Activated CD8-positive, alpha-beta memory T cell treated with anti-CD3 and anti-CD28 coated beads, Interleukin-2, amount 10 ng/mL, durations not matched to agents 7 days and 5 days (primary cell): ENCODE measurements around the gene ENTREP3. TPM values are rescaled to one million over a fixed set of nuclear protein-coding genes. Genes with fewer than 3 reads are reported as not detected.
A peak's percentile ranks its signal among the peaks of the same experiment; 100 is the strongest.
"Not testable (repeated sequence)": the region's sequence is repeated elsewhere in the genome, so short reads cannot be mapped to it uniquely, and the experiment has no call there.

Experiments used
- ATAC-seq: fragments of 150-1000 bp; cut with Tn5 transposase; one replicate; pipeline ENCODE4 v1.10.0; 2021; ENCODE audit warnings: moderate library complexity
- CTCF ChIA-PET: fragments of 350-600 bp; sonication (Branson Sonifier 250); formaldehyde crosslinking; loops from one replicate; lab custom pipeline; 2021; ENCODE audit warnings: antibody characterized with exemption; lab: Charles Lee
- DNase-seq: peaks from one replicate; pipeline ENCODE4 v3.0.0-alpha.2; 2020
- H3K27ac Mint-ChIP-seq: one replicate; pipeline ENCODE4 v1.8.0; 2021; ENCODE audit warnings: mild to moderate bottlenecking, mixed read lengths
- H3K27me3 Mint-ChIP-seq: one replicate; pipeline ENCODE4 v1.8.0; 2021; ENCODE audit warnings: mixed read lengths
- H3K36me3 Mint-ChIP-seq: one replicate; pipeline ENCODE4 v1.8.0; 2021; ENCODE audit warnings: mild to moderate bottlenecking, mixed read lengths
- H3K4me1 Mint-ChIP-seq: one replicate; pipeline ENCODE4 v1.8.0; 2021; ENCODE audit warnings: mixed read lengths
- H3K4me3 Mint-ChIP-seq: one replicate; pipeline ENCODE4 v1.8.0; 2021; ENCODE audit warnings: mild to moderate bottlenecking, moderate library complexity, mixed read lengths
- H3K9me3 Mint-ChIP-seq: one replicate; pipeline ENCODE4 v1.8.0; 2022; ENCODE audit warnings: low read depth, mixed read lengths
- total RNA-seq, 2 experiments: library from RNA; stranded (reverse); gene quantifications; one replicate each; pipeline ENCODE4 v1.2.3, GENCODE V29; 2021

The ENTREP3 gene
- total RNA-seq = 10 to 100 TPM; 30.7 to 32.3 TPM

- DNase-seq (peak; percentile 84), ATAC-seq (peak; percentile 73)
- Mint-ChIP-seq H3K27ac (peak within 1 kb of the TSS; percentile 59), H3K9me3 (no peaks in the 10 kb centered on the region), H3K36me3 (peaks cover 18% of the 10 kb centered on the region), H3K4me3 (peak within 1 kb of the TSS; percentile 71), H3K27me3 (no peaks in the 10 kb centered on the region), H3K4me1 (peaks cover 34% of the 10 kb centered on the region)
- CTCF ChIA-PET = interaction anchor here (0.6 to 3.4 kb wide), 4 partner anchors 17 to 68 kb away, joined by 3 to 12 read pairs (median 4); no protein-coding TSS in a partner anchor
Measured at GRCh38 chr1:155255243-155256007, at the start of gene ENTREP3. ENTREP3 (minus strand) TSS chr1:155255483; CDS start chr1:155254877, 606 bp downstream.

GRCh38 chr1:155304558-155305063 lies 49.3 kb upstream of the ENTREP3 start:
- H3K27ac Mint-ChIP-seq = no peak overlapping the region
- peaks cover 12% of the 10 kb centered on the region for H3K4me1 Mint-ChIP-seq
- H3K27me3 Mint-ChIP-seq = no peaks in the 10 kb centered on the region
- no peaks in the 10 kb centered on the region for H3K9me3 Mint-ChIP-seq
- peaks cover 4% of the 10 kb centered on the region for H3K36me3 Mint-ChIP-seq
- H3K4me3 Mint-ChIP-seq = no peak overlapping the region
- CTCF ChIA-PET = interaction anchor here (4.2 to 4.4 kb wide), 2 partner anchors 16 to 54 kb away, joined by 56 to 67 read pairs; partner anchors contain the start of gene RUSC1
- no peak for DNase-seq
- no peak for ATAC-seq

GRCh38 chr1:155301342-155301841 lies 46.1 kb upstream of the ENTREP3 start, which contains the start of gene PKLR:
PKLR (minus strand) TSS chr1:155301438; CDS start chr1:155301395, 43 bp downstream.
- no peak for DNase-seq
- peaks cover 13% of the 10 kb centered on the region for H3K27me3 Mint-ChIP-seq
- H3K36me3 Mint-ChIP-seq = no peaks in the 10 kb centered on the region
- ATAC-seq = no peak
- no peak within 1 kb of the TSS for H3K4me3 Mint-ChIP-seq
- H3K4me1 Mint-ChIP-seq = no peaks in the 10 kb centered on the region
- no peaks in the 10 kb centered on the region for H3K9me3 Mint-ChIP-seq
- CTCF ChIA-PET = no interaction called here
- no peak within 1 kb of the TSS for H3K27ac Mint-ChIP-seq

GRCh38 chr1:155300553-155301329 lies 45.5 kb upstream of the ENTREP3 start:
- DNase-seq (no peak), ATAC-seq (no peak)
- peaks cover 19% of the 10 kb centered on the region for H3K27me3 Mint-ChIP-seq
- no peaks in the 10 kb centered on the region for H3K36me3 Mint-ChIP-seq
- CTCF ChIA-PET = no interaction called here
- no peak overlapping the region for H3K27ac Mint-ChIP-seq
- peaks cover under 1% of the 10 kb centered on the region for H3K4me1 Mint-ChIP-seq
- no peaks in the 10 kb centered on the region for H3K9me3 Mint-ChIP-seq
- H3K4me3 Mint-ChIP-seq = no peak overlapping the region

GRCh38 chr1:155300024-155300423 lies 44.7 kb upstream of the ENTREP3 start:
- peaks cover 3% of the 10 kb centered on the region for H3K4me1 Mint-ChIP-seq
- H3K9me3 Mint-ChIP-seq = no peaks in the 10 kb centered on the region
- H3K27ac Mint-ChIP-seq = no peak overlapping the region
- peaks cover 23% of the 10 kb centered on the region for H3K27me3 Mint-ChIP-seq
- H3K4me3 Mint-ChIP-seq = no peak overlapping the region
- DNase-seq (no peak), ATAC-seq (no peak)
- CTCF ChIA-PET = no interaction called here
- H3K36me3 Mint-ChIP-seq = no peaks in the 10 kb centered on the region

GRCh38 chr1:155297384-155297783 lies 42.1 kb upstream of the ENTREP3 start:
- no peak for ATAC-seq
- no peaks in the 10 kb centered on the region for H3K36me3 Mint-ChIP-seq
- H3K4me1 Mint-ChIP-seq = peaks cover 7% of the 10 kb centered on the region
- CTCF ChIA-PET = interaction anchor here (1.4 to 1.7 kb wide), 2 partner anchors 26 to 46 kb away, joined by 3 to 7 read pairs; no protein-coding TSS in a partner anchor
- no peak overlapping the region for H3K27ac Mint-ChIP-seq
- no peaks in the 10 kb centered on the region for H3K9me3 Mint-ChIP-seq
- no peak overlapping the region for H3K4me3 Mint-ChIP-seq
- peaks cover 43% of the 10 kb centered on the region for H3K27me3 Mint-ChIP-seq
- no peak for DNase-seq

- Mint-ChIP-seq H3K4me3 (no peak overlapping the region), H3K27me3 (peaks cover 43% of the 10 kb centered on the region), H3K36me3 (no peaks in the 10 kb centered on the region), H3K4me1 (peaks cover 7% of the 10 kb centered on the region), H3K27ac (no peak overlapping the region), H3K9me3 (no peaks in the 10 kb centered on the region)
- ATAC-seq = no peak
- DNase-seq = no peak
- CTCF ChIA-PET = interaction anchor here (1.7 kb wide), 1 partner anchor 46 kb away, joined by 7 read pairs; no protein-coding TSS in a partner anchor
Measured at GRCh38 chr1:155296661-155297060, 41.4 kb upstream of the ENTREP3 start.

GRCh38 chr1:155295942-155296267 lies 40.6 kb upstream of the ENTREP3 start:
- H3K4me1 Mint-ChIP-seq = peaks cover 7% of the 10 kb centered on the region
- H3K9me3 Mint-ChIP-seq = no peaks in the 10 kb centered on the region
- H3K27me3 Mint-ChIP-seq = peaks cover 46% of the 10 kb centered on the region
- DNase-seq (no peak), ATAC-seq (no peak)
- H3K4me3 Mint-ChIP-seq = no peak overlapping the region
- CTCF ChIA-PET = interaction anchor here (0.8 kb wide), 1 partner anchor 27 kb away, joined by 3 read pairs; no protein-coding TSS in a partner anchor
- H3K36me3 Mint-ChIP-seq = no peaks in the 10 kb centered on the region
- no peak overlapping the region for H3K27ac Mint-ChIP-seq

DNA sequence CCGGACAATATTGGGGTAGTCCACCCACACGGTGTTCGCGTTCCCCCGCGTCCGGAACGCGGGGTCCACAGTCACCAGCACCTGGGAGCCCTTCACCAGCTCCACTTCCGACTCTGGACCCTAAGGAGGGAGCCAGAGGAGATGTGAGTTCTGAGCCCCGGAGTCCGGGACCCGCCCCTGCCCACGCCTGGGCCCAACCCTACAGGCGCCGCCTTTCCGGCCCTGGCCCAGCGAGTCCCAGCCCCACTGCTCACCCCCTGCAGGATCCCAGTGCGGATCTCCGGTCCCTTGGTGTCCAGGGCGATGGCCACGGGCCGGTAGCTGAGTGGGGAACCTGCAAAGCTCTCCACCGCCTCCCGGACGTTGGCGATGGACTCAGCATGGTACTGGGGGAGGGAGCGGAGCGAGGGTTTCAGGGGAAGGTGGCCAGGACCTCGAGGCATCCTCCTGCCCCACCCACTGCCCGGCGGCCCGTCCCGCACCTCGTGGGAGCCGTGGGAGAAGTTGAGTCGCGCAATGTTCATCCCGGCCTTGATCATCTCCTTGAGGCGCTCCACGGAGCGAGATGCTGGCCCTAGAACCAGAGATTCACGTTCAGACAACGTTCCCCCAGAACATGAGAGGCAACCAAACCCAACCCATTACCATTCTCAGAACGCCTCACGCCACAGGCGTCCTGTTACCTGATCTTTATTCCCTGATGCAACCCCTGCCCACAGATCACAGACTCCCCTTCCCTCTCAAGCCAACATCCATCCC lies 40.1 kb upstream of the ENTREP3 start:
- H3K4me3 Mint-ChIP-seq = no peak overlapping the region
- DNase-seq = no peak
- H3K27me3 Mint-ChIP-seq = peaks cover 46% of the 10 kb centered on the region
- no peak overlapping the region for H3K27ac Mint-ChIP-seq
- no peaks in the 10 kb centered on the region for H3K9me3 Mint-ChIP-seq
- H3K36me3 Mint-ChIP-seq = no peaks in the 10 kb centered on the region
- no peak for ATAC-seq
- peaks cover 7% of the 10 kb centered on the region for H3K4me1 Mint-ChIP-seq
- CTCF ChIA-PET = interaction anchor here (0.8 kb wide), 1 partner anchor 28 kb away, joined by 3 read pairs; no protein-coding TSS in a partner anchor

DNA sequence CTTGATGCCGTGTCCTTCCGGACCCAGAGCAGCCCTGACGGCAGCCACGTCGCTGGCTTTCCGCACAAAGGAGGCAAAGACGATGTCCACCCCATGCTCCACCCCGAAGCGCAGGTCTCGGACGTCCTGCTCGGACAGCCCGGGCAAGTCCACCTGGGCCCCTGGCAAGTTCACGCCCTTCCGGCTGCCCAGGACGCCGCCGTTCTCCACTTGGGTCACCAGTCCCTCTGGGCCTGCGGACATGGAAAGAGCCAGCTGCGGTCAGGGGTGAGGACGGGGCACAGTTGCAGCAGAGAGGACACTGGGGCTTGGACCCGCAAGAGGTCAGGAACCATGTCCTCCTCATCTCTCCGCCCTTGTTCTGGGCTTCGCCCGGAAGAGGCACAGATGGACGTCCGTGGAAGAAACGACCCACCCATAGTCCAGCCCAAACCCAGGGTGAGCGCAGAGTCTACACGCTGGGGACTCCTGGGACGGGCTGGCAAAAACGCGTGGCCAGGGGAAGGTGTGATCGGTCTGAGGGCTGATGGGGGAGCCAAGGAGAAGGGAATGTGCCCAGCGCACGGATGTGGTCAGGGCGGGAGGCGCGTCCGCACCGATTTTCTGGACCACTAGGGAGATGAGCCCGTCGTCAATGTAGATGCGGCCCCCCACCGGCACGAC lies 39.4 kb upstream of the ENTREP3 start:
- ATAC-seq (no peak), DNase-seq (no peak)
- H3K9me3 Mint-ChIP-seq = no peaks in the 10 kb centered on the region
- H3K4me1 Mint-ChIP-seq = peaks cover 7% of the 10 kb centered on the region
- H3K36me3 Mint-ChIP-seq = no peaks in the 10 kb centered on the region
- H3K27me3 Mint-ChIP-seq = peaks cover 46% of the 10 kb centered on the region
- H3K4me3 Mint-ChIP-seq = peak overlapping the region; percentile 25
- CTCF ChIA-PET = no interaction called here
- H3K27ac Mint-ChIP-seq = no peak overlapping the region

DNA sequence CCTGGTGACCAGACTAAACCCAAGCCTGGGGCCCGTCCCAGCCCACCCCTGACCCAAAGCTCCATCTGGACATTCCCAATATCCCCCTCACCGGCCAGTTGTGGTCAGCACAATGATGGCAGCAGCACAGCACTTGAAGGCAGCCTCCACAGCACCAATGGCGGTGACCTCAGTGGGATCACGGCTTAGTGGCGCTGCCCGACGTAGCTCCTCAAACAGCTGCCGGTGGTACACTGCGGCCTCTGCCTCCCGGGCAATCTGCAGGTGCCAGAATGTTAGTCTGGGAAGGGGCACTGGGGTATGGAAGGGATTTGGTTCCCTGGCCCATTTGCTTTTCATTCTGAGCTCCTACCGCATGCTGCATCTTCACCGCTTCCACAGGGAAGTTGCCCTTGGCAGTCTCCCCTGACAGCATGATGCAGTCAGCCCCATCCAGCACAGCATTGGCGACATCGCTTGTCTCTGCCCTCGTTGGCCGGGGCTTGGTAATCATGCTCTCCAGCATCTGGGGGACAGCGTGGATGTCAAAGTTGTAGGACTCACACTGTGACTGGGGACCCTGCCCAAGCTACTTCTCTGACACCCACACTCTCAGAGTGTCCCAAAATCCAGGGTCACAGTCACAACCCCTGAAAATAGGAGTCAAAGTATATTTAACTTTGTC lies 37.9 kb upstream of the ENTREP3 start:
- ATAC-seq (no peak), DNase-seq (no peak)
- Mint-ChIP-seq H3K9me3 (no peaks in the 10 kb centered on the region), H3K27me3 (peaks cover 46% of the 10 kb centered on the region), H3K4me3 (no peak overlapping the region), H3K27ac (no peak overlapping the region), H3K36me3 (no peaks in the 10 kb centered on the region), H3K4me1 (peaks cover 7% of the 10 kb centered on the region)
- CTCF ChIA-PET = interaction anchor here (0.6 to 1.7 kb wide), 3 partner anchors 15 to 42 kb away, joined by 3 to 5 read pairs (median 3); no protein-coding TSS in a partner anchor

DNA sequence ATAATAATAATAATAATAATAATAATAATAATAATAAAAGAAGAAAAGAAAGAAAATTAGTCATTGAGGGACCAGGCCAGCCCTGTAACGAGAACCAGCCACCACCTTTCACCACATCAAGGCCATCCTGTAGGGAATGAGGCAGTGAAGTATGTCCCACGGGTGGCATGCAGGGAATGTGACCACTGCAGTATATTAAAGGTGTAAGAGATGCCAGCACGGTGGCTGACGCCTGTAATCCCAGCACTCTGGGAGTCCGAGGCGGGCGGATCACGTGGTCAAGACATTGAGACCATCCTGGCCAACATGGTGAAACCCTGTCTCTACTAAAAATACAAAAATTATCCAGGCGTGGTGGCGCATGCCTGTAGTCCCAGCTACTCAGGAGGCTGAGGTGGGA lies 35.7 kb upstream of the ENTREP3 start:
- not testable (repeated sequence) for ATAC-seq, H3K4me1 Mint-ChIP-seq, H3K4me3 Mint-ChIP-seq, H3K27ac Mint-ChIP-seq, H3K9me3 Mint-ChIP-seq, H3K36me3 Mint-ChIP-seq, DNase-seq
- peaks cover 30% of the 10 kb centered on the region for H3K27me3 Mint-ChIP-seq
- CTCF ChIA-PET = interaction anchor here (1.8 kb wide), 1 partner anchor 11 kb away, joined by 7 read pairs; no protein-coding TSS in a partner anchor
